H54 (cell line): Measurements from ENCODE around the gene ADCY1.
"Not testable (repeated sequence)": the region's sequence is repeated elsewhere in the genome, so short reads cannot be mapped to it uniquely, and the experiment has no call there.

Experiments
- DNase-seq: peaks from one replicate; pipeline ENCODE4 v3.0.0; 2011; ENCODE audit warnings: low spot score, mixed read lengths; ENCODE audit not compliant: insufficient read length
- FAIRE-seq: peaks from 3 replicates; lab custom pipeline; 2011; peaks lifted over from hg19 to GRCh38; lab: Jason Lieb, UNC
- POLR2A ChIP-seq: IDR thresholded peaks from 2 replicates; pipeline ENCODE4 v1.6.1; 2011; ENCODE audit warnings: low read depth, mild to moderate bottlenecking, low read length

ADCY1 gene

GRCh38 chr7:45718464-45719330, 144.5 kb downstream of the ADCY1 start:
- no peak for FAIRE-seq
- no peak for DNase-seq
- TF ChIP-seq POLR2A: no peak

GRCh38 chr7:45720989-45721388, 146.8 kb downstream of the ADCY1 start:
- FAIRE-seq (no peak), DNase-seq (no peak)
- no peak for TF ChIP-seq POLR2A

- no peak for TF ChIP-seq POLR2A
- FAIRE-seq: no peak
- no peak for DNase-seq
These were observed 147.8 kb downstream of the ADCY1 start for GRCh38 chr7:45721686-45722598.

GRCh38 chr7:45725231-45725630, 151.1 kb downstream of the ADCY1 start:
- not testable (repeated sequence) for DNase-seq

GRCh38 chr7:45726883-45727282, 152.7 kb downstream of the ADCY1 start:
- TF ChIP-seq POLR2A: no peak
- FAIRE-seq (no peak), DNase-seq (no peak)

More at GRCh38 chr7:45725231-45725630, 151.1 kb downstream of the ADCY1 start:
- FAIRE-seq: not testable (repeated sequence)

GRCh38 chr7:45731692-45732443, 157.7 kb downstream of the ADCY1 start:
- DNase-seq: peak; percentile 33
- peak; percentile 100 for FAIRE-seq

GRCh38 chr7:45738920-45739319, 164.8 kb downstream of the ADCY1 start:
- DNase-seq, FAIRE-seq: not testable (repeated sequence)

GRCh38 chr7:45740573-45740972, 166.4 kb downstream of the ADCY1 start:
- not testable (repeated sequence) for FAIRE-seq, DNase-seq

- not testable (repeated sequence) for DNase-seq
- FAIRE-seq: peak; percentile 99
These were observed 174.8 kb downstream of the ADCY1 start for GRCh38 chr7:45748976-45749375.

- not testable (repeated sequence) for FAIRE-seq, DNase-seq
These were observed 177.2 kb downstream of the ADCY1 start for GRCh38 chr7:45751352-45751751.

- not testable (repeated sequence) for FAIRE-seq
These were observed 182.2 kb downstream of the ADCY1 start for GRCh38 chr7:45756333-45756732.

GRCh38 chr7:45756757-45757156, 182.6 kb downstream of the ADCY1 start:
- FAIRE-seq, DNase-seq: not testable (repeated sequence)

More at GRCh38 chr7:45756333-45756732, 182.2 kb downstream of the ADCY1 start:
- DNase-seq: not testable (repeated sequence)

GRCh38 chr7:45759464-45759863, 185.3 kb downstream of the ADCY1 start:
- FAIRE-seq: peak; percentile 87
- not testable (repeated sequence) for DNase-seq

- FAIRE-seq: peak; percentile 99
- not testable (repeated sequence) for DNase-seq
These were observed 187.5 kb downstream of the ADCY1 start for GRCh38 chr7:45761545-45762205.

- not testable (repeated sequence) for DNase-seq, FAIRE-seq
These were observed 188.2 kb downstream of the ADCY1 start for GRCh38 chr7:45762225-45762994.
